Measurements from ENCODE around the gene MGAT4C. TPM values are rescaled to one million over a fixed set of nuclear protein-coding genes. Genes with fewer than 3 reads are reported as not detected.

Gene MGAT4C
- total and polyA plus RNA-seq, 2 experiments from 2014 or later: 4.5 to 4.7 TPM

DNA sequence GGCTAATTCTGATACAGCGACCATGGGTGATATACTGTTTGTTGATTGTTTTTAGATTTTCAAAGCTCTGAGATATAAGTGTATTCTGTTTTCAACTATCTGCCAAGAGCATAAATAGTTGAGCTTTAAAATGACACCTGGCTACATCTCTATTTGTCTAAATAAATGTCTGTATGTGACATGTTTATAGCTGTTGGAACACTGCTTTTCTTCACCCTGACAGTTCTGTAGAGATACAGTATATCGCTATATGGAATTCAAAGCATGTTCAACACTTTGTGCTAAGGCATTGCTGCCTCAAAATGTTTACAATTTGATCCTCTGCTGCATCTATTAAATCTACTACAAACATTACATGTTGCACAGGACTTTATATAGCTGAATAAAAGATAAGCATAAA is 27.4 kb upstream of the MGAT4C start:
- ATAC-seq (no peak), DNase-seq (ENCODE audit: low spot score) (no peak)
- no peaks in the 10 kb centered on the region for H3K4me1 Mint-ChIP-seq
- Histone ChIP-seq H3K27me3 (ENCODE audit: insufficient read depth) (no peaks in the 10 kb centered on the region), H3F3A (replicated peaks; ENCODE audit: low read depth) (no peaks in the 10 kb centered on the region), H4K20me1 (replicated peaks; ENCODE audit: insufficient read depth) (no peaks in the 10 kb centered on the region), H3K27ac (ENCODE audit: low read depth) (no peak overlapping the region), H3K36me3 (ENCODE audit: insufficient read depth) (no peaks in the 10 kb centered on the region), H3K4me3 (no peak overlapping the region), H3K9me2 (ENCODE audit: insufficient read depth) (no peaks in the 10 kb centered on the region), H3K4me1 (ENCODE audit: insufficient read depth) (no peaks in the 10 kb centered on the region), H3K4me2 (no peak overlapping the region), H3K79me2 (replicated peaks; ENCODE audit: insufficient read depth) (no peaks in the 10 kb centered on the region), H2AFZ (no peak overlapping the region)
- H3K27ac Mint-ChIP-seq: no peak overlapping the region
- no peaks in the 10 kb centered on the region for H3K27me3 Mint-ChIP-seq (ENCODE audit: insufficient read depth, low read depth, poor library complexity)
- TF ChIP-seq NANOG (IDR thresholded peaks at IDR 0.05; ENCODE audit: borderline replicate concordance) (no peak), EZH2phosphoT487 (IDR thresholded peaks at IDR 0.05; ENCODE audit: unreplicated experiment) (no peak), JUNB (IDR thresholded peaks at IDR 0.05; ENCODE audit: unreplicated experiment) (no peak), CREB1 (CRISPR knock-in tag; IDR thresholded peaks at IDR 0.05; ENCODE audit: low read depth) (no peak), POLR2AphosphoS5 (IDR thresholded peaks at IDR 0.05; ENCODE audit: low read depth) (no peak)
- TF ChIP-seq, protein P1, sequence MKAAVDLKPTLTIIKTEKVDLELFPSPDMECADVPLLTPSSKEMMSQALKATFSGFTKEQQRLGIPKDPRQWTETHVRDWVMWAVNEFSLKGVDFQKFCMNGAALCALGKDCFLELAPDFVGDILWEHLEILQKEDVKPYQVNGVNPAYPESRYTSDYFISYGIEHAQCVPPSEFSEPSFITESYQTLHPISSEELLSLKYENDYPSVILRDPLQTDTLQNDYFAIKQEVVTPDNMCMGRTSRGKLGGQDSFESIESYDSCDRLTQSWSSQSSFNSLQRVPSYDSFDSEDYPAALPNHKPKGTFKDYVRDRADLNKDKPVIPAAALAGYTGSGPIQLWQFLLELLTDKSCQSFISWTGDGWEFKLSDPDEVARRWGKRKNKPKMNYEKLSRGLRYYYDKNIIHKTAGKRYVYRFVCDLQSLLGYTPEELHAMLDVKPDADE (IDR thresholded peaks at IDR 0.05): no peak
- TF ChIP-seq, protein P2, sequence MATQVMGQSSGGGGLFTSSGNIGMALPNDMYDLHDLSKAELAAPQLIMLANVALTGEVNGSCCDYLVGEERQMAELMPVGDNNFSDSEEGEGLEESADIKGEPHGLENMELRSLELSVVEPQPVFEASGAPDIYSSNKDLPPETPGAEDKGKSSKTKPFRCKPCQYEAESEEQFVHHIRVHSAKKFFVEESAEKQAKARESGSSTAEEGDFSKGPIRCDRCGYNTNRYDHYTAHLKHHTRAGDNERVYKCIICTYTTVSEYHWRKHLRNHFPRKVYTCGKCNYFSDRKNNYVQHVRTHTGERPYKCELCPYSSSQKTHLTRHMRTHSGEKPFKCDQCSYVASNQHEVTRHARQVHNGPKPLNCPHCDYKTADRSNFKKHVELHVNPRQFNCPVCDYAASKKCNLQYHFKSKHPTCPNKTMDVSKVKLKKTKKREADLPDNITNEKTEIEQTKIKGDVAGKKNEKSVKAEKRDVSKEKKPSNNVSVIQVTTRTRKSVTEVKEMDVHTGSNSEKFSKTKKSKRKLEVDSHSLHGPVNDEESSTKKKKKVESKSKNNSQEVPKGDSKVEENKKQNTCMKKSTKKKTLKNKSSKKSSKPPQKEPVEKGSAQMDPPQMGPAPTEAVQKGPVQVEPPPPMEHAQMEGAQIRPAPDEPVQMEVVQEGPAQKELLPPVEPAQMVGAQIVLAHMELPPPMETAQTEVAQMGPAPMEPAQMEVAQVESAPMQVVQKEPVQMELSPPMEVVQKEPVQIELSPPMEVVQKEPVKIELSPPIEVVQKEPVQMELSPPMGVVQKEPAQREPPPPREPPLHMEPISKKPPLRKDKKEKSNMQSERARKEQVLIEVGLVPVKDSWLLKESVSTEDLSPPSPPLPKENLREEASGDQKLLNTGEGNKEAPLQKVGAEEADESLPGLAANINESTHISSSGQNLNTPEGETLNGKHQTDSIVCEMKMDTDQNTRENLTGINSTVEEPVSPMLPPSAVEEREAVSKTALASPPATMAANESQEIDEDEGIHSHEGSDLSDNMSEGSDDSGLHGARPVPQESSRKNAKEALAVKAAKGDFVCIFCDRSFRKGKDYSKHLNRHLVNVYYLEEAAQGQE (IDR thresholded peaks at IDR 0.05; ENCODE audit: unreplicated experiment): no peak
- TF ChIP-seq, protein P3, sequence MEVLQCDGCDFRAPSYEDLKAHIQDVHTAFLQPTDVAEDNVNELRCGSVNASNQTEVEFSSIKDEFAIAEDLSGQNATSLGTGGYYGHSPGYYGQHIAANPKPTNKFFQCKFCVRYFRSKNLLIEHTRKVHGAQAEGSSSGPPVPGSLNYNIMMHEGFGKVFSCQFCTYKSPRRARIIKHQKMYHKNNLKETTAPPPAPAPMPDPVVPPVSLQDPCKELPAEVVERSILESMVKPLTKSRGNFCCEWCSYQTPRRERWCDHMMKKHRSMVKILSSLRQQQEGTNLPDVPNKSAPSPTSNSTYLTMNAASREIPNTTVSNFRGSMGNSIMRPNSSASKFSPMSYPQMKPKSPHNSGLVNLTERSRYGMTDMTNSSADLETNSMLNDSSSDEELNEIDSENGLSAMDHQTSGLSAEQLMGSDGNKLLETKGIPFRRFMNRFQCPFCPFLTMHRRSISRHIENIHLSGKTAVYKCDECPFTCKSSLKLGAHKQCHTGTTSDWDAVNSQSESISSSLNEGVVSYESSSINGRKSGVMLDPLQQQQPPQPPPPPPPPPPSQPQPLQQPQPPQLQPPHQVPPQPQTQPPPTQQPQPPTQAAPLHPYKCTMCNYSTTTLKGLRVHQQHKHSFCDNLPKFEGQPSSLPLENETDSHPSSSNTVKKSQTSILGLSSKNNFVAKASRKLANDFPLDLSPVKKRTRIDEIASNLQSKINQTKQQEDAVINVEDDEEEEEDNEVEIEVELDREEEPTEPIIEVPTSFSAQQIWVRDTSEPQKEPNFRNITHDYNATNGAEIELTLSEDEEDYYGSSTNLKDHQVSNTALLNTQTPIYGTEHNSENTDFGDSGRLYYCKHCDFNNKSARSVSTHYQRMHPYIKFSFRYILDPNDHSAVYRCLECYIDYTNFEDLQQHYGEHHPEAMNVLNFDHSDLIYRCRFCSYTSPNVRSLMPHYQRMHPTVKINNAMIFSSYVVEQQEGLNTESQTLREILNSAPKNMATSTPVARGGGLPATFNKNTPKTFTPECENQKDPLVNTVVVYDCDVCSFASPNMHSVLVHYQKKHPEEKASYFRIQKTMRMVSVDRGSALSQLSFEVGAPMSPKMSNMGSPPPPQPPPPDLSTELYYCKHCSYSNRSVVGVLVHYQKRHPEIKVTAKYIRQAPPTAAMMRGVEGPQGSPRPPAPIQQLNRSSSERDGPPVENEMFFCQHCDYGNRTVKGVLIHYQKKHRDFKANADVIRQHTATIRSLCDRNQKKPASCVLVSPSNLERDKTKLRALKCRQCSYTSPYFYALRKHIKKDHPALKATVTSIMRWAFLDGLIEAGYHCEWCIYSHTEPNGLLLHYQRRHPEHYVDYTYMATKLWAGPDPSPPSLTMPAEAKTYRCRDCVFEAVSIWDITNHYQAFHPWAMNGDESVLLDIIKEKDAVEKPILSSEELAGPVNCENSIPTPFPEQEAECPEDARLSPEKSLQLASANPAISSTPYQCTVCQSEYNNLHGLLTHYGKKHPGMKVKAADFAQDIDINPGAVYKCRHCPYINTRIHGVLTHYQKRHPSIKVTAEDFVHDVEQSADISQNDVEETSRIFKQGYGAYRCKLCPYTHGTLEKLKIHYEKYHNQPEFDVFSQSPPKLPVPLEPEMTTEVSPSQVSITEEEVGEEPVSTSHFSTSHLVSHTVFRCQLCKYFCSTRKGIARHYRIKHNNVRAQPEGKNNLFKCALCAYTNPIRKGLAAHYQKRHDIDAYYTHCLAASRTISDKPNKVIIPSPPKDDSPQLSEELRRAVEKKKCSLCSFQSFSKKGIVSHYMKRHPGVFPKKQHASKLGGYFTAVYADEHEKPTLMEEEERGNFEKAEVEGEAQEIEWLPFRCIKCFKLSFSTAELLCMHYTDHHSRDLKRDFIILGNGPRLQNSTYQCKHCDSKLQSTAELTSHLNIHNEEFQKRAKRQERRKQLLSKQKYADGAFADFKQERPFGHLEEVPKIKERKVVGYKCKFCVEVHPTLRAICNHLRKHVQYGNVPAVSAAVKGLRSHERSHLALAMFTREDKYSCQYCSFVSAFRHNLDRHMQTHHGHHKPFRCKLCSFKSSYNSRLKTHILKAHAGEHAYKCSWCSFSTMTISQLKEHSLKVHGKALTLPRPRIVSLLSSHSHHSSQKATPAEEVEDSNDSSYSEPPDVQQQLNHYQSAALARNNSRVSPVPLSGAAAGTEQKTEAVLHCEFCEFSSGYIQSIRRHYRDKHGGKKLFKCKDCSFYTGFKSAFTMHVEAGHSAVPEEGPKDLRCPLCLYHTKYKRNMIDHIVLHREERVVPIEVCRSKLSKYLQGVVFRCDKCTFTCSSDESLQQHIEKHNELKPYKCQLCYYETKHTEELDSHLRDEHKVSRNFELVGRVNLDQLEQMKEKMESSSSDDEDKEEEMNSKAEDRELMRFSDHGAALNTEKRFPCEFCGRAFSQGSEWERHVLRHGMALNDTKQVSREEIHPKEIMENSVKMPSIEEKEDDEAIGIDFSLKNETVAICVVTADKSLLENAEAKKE (CRISPR knock-in tag; IDR thresholded peaks at IDR 0.05): no peak
- peaks cover 3% of the 10 kb centered on the region; the same call in 2 of the 3 replicates for H3K9me3 Mint-ChIP-seq
- H3K4me3 Mint-ChIP-seq: no peak overlapping the region
- peaks cover 5% of the 10 kb centered on the region; the same call in 2 of the 3 replicates for H3K36me3 Mint-ChIP-seq (ENCODE audit: low read depth)

Measured in GM23338 (cell line).